Spleen (tissue), 11 donors: ENCODE results near the gene SARNP. TPM values are rescaled to one million over a fixed set of nuclear protein-coding genes. Genes with fewer than 3 reads are reported as not detected.

ENCODE experiments used
- DNase-seq: peaks from one replicate; pipeline ENCODE4 v3.0.0-alpha.2; 2020
- H3K27ac ChIP-seq, 8 donors: fragments of 200-600 bp; sonication (generic) in 7 of 8; 1 replicate in 4 of 8; 2 replicates in 4 of 8; pipeline versions ENCODE4 v1.5.0 to v1.8.0; 2016 to 2021; ENCODE audit warnings: inconsistent platforms in 4 of 8, mild to moderate bottlenecking in 4 of 8, moderate library complexity in 1 of 8
- H3K27me3 ChIP-seq, 7 donors: fragments of 200-600 bp; sonication (generic) in 6 of 7; replicated peaks in 1 of 7; 1 replicate in 4 of 7; 2 replicates in 3 of 7; pipeline versions ENCODE4 v1.5.0 to v1.8.0; 2016 to 2021; ENCODE audit warnings: inconsistent platforms in 3 of 7, mild to moderate bottlenecking in 1 of 7
- H3K36me3 ChIP-seq, 6 donors: fragments of 200-600 bp; sonication (generic) in 5 of 6; 1 replicate in 4 of 6; 2 replicates in 2 of 6; pipeline versions ENCODE4 v1.5.0 to v1.8.0; 2016 to 2021; ENCODE audit warnings: inconsistent platforms in 2 of 6
- H3K4me1 ChIP-seq, 6 donors: fragments of 200-600 bp; sonication (generic) in 5 of 6; 1 replicate in 3 of 6; 2 replicates in 3 of 6; pipeline versions ENCODE4 v1.5.0 to v1.8.0; 2016 to 2021; ENCODE audit warnings: inconsistent platforms in 3 of 6
- H3K4me3 ChIP-seq, 8 donors: fragments of 200-600 bp; sonication (generic) in 7 of 8; 1 replicate in 4 of 8; 2 replicates in 4 of 8; pipeline versions ENCODE4 v1.5.0 to v1.8.0; 2016 to 2021; ENCODE audit warnings: inconsistent platforms in 4 of 8, mild to moderate bottlenecking in 4 of 8, moderate library complexity in 2 of 8
- H3K9me3 ChIP-seq, 8 donors: fragments of 200-600 bp; sonication (generic) in 7 of 8; 1 replicate in 4 of 8; 2 replicates in 4 of 8; pipeline versions ENCODE4 v1.5.0 to v1.8.0; 2016 to 2021; ENCODE audit warnings: inconsistent platforms in 4 of 8
- CTCF ChIP-seq, 11 experiments: fragments of 200-600 bp in 7 of 11; fragments of 450-650 bp in 4 of 11; sonication (generic) in 4 of 11; IDR thresholded peaks in 8 of 11; conservative IDR thresholded peaks in 3 of 11; 1 replicate in 7 of 11; 2 replicates in 4 of 11; pipeline versions ENCODE4 v1.4.0 to v1.8.0; 2016 to 2021; ENCODE audit warnings: antibody characterized with exemption in 11 of 11, inconsistent platforms in 4 of 11, mild to moderate bottlenecking in 1 of 11
- POLR2A ChIP-seq, 3 donors: fragments of 450-650 bp; IDR thresholded peaks; one replicate each; pipeline ENCODE4 v1.5.1; 2017; ENCODE audit warnings: antibody characterized with exemption in 3 of 3, mild to moderate bottlenecking in 1 of 3
- POLR2AphosphoS5 ChIP-seq, 3 donors: sonication (generic); formaldehyde crosslinking; IDR thresholded peaks; one replicate each; pipeline ENCODE4 v1.5.1; 2017; ENCODE audit warnings: antibody characterized with exemption in 3 of 3
- WGBS, 5 donors: extraction: QIAGEN DNeasy Blood & Tissue Kit in 3 of 5; methylation state at CpG; one replicate each; pipeline versions ENCODE4 v1.1.5 to v1.1.7; 2013 to 2018; 5-methylcytosine and 5-hydroxymethylcytosine counted together
- intact Hi-C: fragments of 100-400 bp; cut with DNase I; formaldehyde crosslinking; loops from one replicate; pipeline ENCODE4 v1.15.0; 2023; ENCODE audit warnings: low total_unique reads
- polyA plus RNA-seq, 3 donors: library from polyadenylated mRNA; stranded (reverse); fragments of 200-250 nt; gene quantifications; one replicate each; pipeline ENCODE4 v1.2.1, GENCODE V29; 2013
- total RNA-seq, 7 donors: library from RNA; depleted of rRNA in 3 of 7; stranded (reverse); fragments of >200 nt in 3 of 7; fragmentation: NEBNext Ultra II Directional in 4 of 7; extraction: Animal tissue kit (Norgen Biotek cat#: 25700) in 4 of 7; gene quantifications; one replicate each; pipeline versions ENCODE4 v1.1.0 to v1.2.1, GENCODE V29; 2016 to 2021
- donor health status: healthy with polysubstance abuse.
- donor health status: DM: no; HTN: no; CAD: no; lungs with moderate emphysema.
- donor health status: DM: no; HTN: no; CAD: no.
- donor health status: Bipolar disorder and iron deficiency.
- donor health status: healthy.
- donor health status: DM: no; HTN: no; CAD: no.
- donor health status: DM: yes; HTN: yes; CAD: no.

The SARNP gene
- total and polyA plus RNA-seq, 10 donors, result 40.0 to 97.6 (median 60.3) TPM

DNA sequence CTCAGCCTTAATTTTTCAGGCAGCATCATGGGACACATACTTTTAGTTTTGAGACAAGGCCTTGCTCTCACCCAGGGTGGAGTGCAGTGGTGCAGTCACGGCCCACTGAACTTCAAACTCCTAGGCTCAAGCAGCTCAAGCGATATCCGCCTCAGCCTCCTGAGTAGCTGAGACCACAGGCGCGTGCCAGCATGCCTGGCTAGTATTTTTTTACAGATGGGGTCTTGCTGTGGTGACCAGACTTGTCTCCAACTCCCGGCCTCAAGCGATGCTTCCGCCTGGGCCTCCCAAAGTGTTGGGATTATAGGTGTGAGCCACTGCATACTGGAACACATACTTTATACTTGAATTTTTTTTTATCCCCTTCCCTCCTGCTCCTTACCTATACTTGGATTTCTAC is 94.6 kb downstream of the SARNP start:
- Histone ChIP-seq H3K27me3 (no peaks in the 10 kb centered on the region), H3K4me3 (no peak overlapping the region), H3K4me1 (peaks cover 36 to 99% (median 74%) of the 10 kb centered on the region in 6 donors), H3K9me3 (no peaks in the 10 kb centered on the region), H3K36me3 (peaks cover 0 to 97% (median 47%) of the 10 kb centered on the region in 6 donors), H3K27ac (peak overlapping the region in 1 of 8 donors; percentile 35)
- WGBS, 5 donors, result 93 to 96% (median 94%) methylated on average over 8 of the region's 8 CpGs
- TF ChIP-seq CTCF (IDR thresholded peaks at IDR 0.05 in 8 of 11, conservative IDR thresholded peaks at IDR 0.05 in 3 of 11) (no peak), POLR2AphosphoS5 (IDR thresholded peaks at IDR 0.05) (peak; percentile 43 to 47 (median 46)), POLR2A (IDR thresholded peaks at IDR 0.05) (no peak)
- intact Hi-C loops, result no loop called here
- DNase-seq, result no peak

DNA sequence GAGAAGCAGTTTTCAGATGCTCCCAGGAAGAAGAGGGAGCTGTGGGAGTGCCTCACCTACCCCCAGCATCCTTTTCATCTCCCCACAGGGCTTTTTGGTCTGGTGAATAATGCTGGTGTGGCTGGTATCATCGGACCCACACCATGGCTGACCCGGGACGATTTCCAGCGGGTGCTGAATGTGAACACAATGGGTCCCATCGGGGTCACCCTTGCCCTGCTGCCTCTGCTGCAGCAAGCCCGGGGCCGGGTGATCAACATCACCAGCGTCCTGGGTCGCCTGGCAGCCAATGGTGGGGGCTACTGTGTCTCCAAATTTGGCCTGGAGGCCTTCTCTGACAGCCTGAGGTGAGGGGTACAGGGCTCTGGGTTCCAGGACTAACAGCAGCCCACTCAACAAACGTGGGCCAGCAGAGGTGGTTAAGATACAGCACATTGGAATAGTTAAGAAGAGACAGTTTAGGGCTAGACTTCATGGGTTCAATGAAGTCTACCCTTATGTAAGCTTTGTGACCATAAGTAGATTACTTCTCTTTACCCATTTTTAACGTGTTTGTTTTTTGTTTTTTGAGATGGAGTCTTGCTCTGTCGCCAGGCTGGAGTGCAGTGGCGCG is 95.8 kb downstream of the SARNP start:
- Histone ChIP-seq H3K4me3 (no peak overlapping the region), H3K27me3 (no peaks in the 10 kb centered on the region), H3K36me3 (peaks cover 0 to 92% (median 43%) of the 10 kb centered on the region in 6 donors), H3K27ac (peak overlapping the region in 5 of 8 donors; percentile 1 to 73 (median 59)), H3K4me1 (peaks cover 39 to 99% (median 74%) of the 10 kb centered on the region in 6 donors), H3K9me3 (no peaks in the 10 kb centered on the region)
- DNase-seq, result peak; percentile 74
- WGBS, 5 donors, result 80 to 88% (median 82%) methylated on average over 12 to 14 of the region's 14 CpGs
- TF ChIP-seq POLR2A (IDR thresholded peaks at IDR 0.05) (no peak), CTCF (IDR thresholded peaks at IDR 0.05 in 8 of 11, conservative IDR thresholded peaks at IDR 0.05 in 3 of 11) (no peak), POLR2AphosphoS5 (IDR thresholded peaks at IDR 0.05) (peak in 1 of 3 donors; percentile 46)
- intact Hi-C loops, result no loop called here

DNA sequence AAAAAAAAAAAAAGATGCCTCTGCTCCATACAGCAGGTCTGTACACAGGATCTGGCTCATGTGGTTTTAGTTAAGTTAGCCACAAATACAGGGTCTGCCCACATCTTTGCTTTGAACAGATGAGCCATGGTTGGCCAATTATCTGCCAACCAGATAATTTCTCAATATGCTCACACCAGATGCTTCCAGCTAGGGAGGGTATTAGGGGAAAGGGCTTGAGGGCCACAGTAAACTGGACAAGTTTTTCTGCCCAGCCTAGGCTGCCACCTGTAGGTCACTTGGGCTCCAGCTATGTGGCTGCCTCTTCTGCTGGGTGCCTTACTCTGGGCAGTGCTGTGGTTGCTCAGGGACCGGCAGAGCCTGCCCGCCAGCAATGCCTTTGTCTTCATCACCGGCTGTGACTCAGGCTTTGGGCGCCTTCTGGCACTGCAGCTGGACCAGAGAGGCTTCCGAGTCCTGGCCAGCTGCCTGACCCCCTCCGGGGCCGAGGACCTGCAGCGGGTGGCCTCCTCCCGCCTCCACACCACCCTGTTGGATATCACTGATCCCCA is 96.6 kb downstream of the SARNP start:
- WGBS, 5 donors, result 43 to 85% (median 69%) methylated on average over 7 to 9 of the region's 9 CpGs
- TF ChIP-seq POLR2AphosphoS5 (IDR thresholded peaks at IDR 0.05), result peak in 1 of 3 donors; percentile 71
- TF ChIP-seq POLR2A (IDR thresholded peaks at IDR 0.05), result no peak
- TF ChIP-seq CTCF (IDR thresholded peaks at IDR 0.05 in 8 of 11, conservative IDR thresholded peaks at IDR 0.05 in 3 of 11), result peak in 7 of 11 experiments; percentile 24 to 60 (median 41)
- Histone ChIP-seq H3K4me1 (peaks cover 40 to 96% (median 72%) of the 10 kb centered on the region in 6 donors), H3K27ac (peak overlapping the region in 6 of 8 donors; percentile 1 to 73 (median 55)), H3K9me3 (no peaks in the 10 kb centered on the region), H3K36me3 (peaks cover 0 to 84% (median 36%) of the 10 kb centered on the region in 6 donors), H3K27me3 (no peaks in the 10 kb centered on the region), H3K4me3 (no peak overlapping the region)
- intact Hi-C loops, result no loop called here
- DNase-seq, result peak; percentile 76

DNA sequence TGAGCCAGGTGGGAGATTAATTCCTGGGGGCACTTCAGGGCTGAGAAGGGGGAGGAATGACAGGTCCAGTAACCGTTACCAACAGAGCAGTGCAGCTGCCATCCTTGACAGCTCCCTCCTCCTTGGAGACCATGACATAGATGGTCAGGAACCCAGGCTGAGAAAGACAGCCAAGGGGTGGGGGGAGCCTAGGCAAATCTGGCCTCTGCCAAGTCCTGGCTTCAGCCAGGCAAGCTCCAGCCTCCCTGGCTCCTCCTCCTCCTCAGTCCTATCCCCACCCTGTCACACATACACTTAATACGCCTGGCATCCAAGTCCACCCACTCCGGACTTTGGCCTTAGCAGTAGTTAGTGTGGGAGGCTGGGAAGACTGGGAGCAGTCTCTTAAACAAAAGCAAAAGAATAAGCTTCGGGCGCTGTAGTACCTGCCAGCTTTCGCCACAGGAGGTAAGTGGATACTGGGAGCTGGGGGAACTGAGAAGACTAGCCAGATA is 97.4 kb downstream of the SARNP start, which contains the start of gene RDH5:
TSS of gene RDH5 (plus strand) at position 323 of the 494 bp plus-strand sequence. CDS start 792 bp downstream, outside the sequence.
- Histone ChIP-seq H3K27me3 (no peaks in the 10 kb centered on the region), H3K4me3 (no peak within 1 kb of the TSS), H3K4me1 (peaks cover 41 to 96% (median 74%) of the 10 kb centered on the region in 6 donors), H3K36me3 (peaks cover 0 to 76% (median 28%) of the 10 kb centered on the region in 6 donors), H3K27ac (peak within 1 kb of the TSS in 6 of 8 donors; percentile 32 to 73 (median 55)), H3K9me3 (no peaks in the 10 kb centered on the region)
- WGBS, 5 donors, result 68 to 89% (median 84%) methylated on average over 6 of the region's 6 CpGs
- intact Hi-C loops, result no loop called here
- TF ChIP-seq CTCF (IDR thresholded peaks at IDR 0.05 in 8 of 11, conservative IDR thresholded peaks at IDR 0.05 in 3 of 11) (no peak), POLR2AphosphoS5 (IDR thresholded peaks at IDR 0.05) (peak in 1 of 3 donors; percentile 45)
- DNase-seq, result peak; percentile 65
